Spleen (tissue), 11 donors: ENCODE results near the gene LCORL. TPM values are rescaled to one million over a fixed set of nuclear protein-coding genes. Genes with fewer than 3 reads are reported as not detected.

Experiments
- DNase-seq: peaks from one replicate; pipeline ENCODE4 v3.0.0-alpha.2; 2020
- H3K27ac ChIP-seq, 8 donors: fragments of 200-600 bp; sonication (generic) in 7 of 8; 1 replicate in 4 of 8; 2 replicates in 4 of 8; pipeline versions ENCODE4 v1.5.0 to v1.8.0; 2016 to 2021; ENCODE audit warnings: inconsistent platforms in 4 of 8, mild to moderate bottlenecking in 4 of 8, moderate library complexity in 1 of 8
- H3K27me3 ChIP-seq, 7 donors: fragments of 200-600 bp; sonication (generic) in 6 of 7; replicated peaks in 1 of 7; 1 replicate in 4 of 7; 2 replicates in 3 of 7; pipeline versions ENCODE4 v1.5.0 to v1.8.0; 2016 to 2021; ENCODE audit warnings: inconsistent platforms in 3 of 7, mild to moderate bottlenecking in 1 of 7
- H3K36me3 ChIP-seq, 6 donors: fragments of 200-600 bp; sonication (generic) in 5 of 6; 1 replicate in 4 of 6; 2 replicates in 2 of 6; pipeline versions ENCODE4 v1.5.0 to v1.8.0; 2016 to 2021; ENCODE audit warnings: inconsistent platforms in 2 of 6
- H3K4me1 ChIP-seq, 6 donors: fragments of 200-600 bp; sonication (generic) in 5 of 6; 1 replicate in 3 of 6; 2 replicates in 3 of 6; pipeline versions ENCODE4 v1.5.0 to v1.8.0; 2016 to 2021; ENCODE audit warnings: inconsistent platforms in 3 of 6
- H3K4me3 ChIP-seq, 8 donors: fragments of 200-600 bp; sonication (generic) in 7 of 8; 1 replicate in 4 of 8; 2 replicates in 4 of 8; pipeline versions ENCODE4 v1.5.0 to v1.8.0; 2016 to 2021; ENCODE audit warnings: inconsistent platforms in 4 of 8, mild to moderate bottlenecking in 4 of 8, moderate library complexity in 2 of 8
- H3K9me3 ChIP-seq, 8 donors: fragments of 200-600 bp; sonication (generic) in 7 of 8; 1 replicate in 4 of 8; 2 replicates in 4 of 8; pipeline versions ENCODE4 v1.5.0 to v1.8.0; 2016 to 2021; ENCODE audit warnings: inconsistent platforms in 4 of 8
- POLR2A ChIP-seq, 3 donors: fragments of 450-650 bp; IDR thresholded peaks; one replicate each; pipeline ENCODE4 v1.5.1; 2017; ENCODE audit warnings: antibody characterized with exemption in 3 of 3, mild to moderate bottlenecking in 1 of 3
- POLR2AphosphoS5 ChIP-seq, 3 donors: sonication (generic); formaldehyde crosslinking; IDR thresholded peaks; one replicate each; pipeline ENCODE4 v1.5.1; 2017; ENCODE audit warnings: antibody characterized with exemption in 3 of 3
- WGBS, 5 donors: extraction: QIAGEN DNeasy Blood & Tissue Kit in 3 of 5; methylation state at CpG; one replicate each; pipeline versions ENCODE4 v1.1.5 to v1.1.7; 2013 to 2018; 5-methylcytosine and 5-hydroxymethylcytosine counted together
- intact Hi-C: fragments of 100-400 bp; cut with DNase I; formaldehyde crosslinking; loops from one replicate; pipeline ENCODE4 v1.15.0; 2023; ENCODE audit warnings: low total_unique reads
- polyA plus RNA-seq, 3 donors: library from polyadenylated mRNA; stranded (reverse); fragments of 200-250 nt; gene quantifications; one replicate each; pipeline ENCODE4 v1.2.1, GENCODE V29; 2013
- total RNA-seq, 7 donors: library from RNA; depleted of rRNA in 3 of 7; stranded (reverse); fragments of >200 nt in 3 of 7; fragmentation: NEBNext Ultra II Directional in 4 of 7; extraction: Animal tissue kit (Norgen Biotek cat#: 25700) in 4 of 7; gene quantifications; one replicate each; pipeline versions ENCODE4 v1.1.0 to v1.2.1, GENCODE V29; 2016 to 2021
- TF ChIP-seq, protein P1 (sequence below), 11 experiments: fragments of 200-600 bp in 7 of 11; fragments of 450-650 bp in 4 of 11; sonication (generic) in 4 of 11; IDR thresholded peaks in 8 of 11; conservative IDR thresholded peaks in 3 of 11; 1 replicate in 7 of 11; 2 replicates in 4 of 11; pipeline versions ENCODE4 v1.4.0 to v1.8.0; 2016 to 2021; ENCODE audit warnings: antibody characterized with exemption in 11 of 11, inconsistent platforms in 4 of 11, mild to moderate bottlenecking in 1 of 11
- donor health status: healthy with polysubstance abuse.
- donor health status: DM: no; HTN: no; CAD: no; lungs with moderate emphysema.
- donor health status: DM: no; HTN: no; CAD: no.
- donor health status: Bipolar disorder and iron deficiency.
- donor health status: healthy.
- donor health status: DM: no; HTN: no; CAD: no.
- donor health status: DM: yes; HTN: yes; CAD: no.

Gene LCORL
- total and polyA plus RNA-seq, 10 donors = 1.8 to 48.7 (median 22.6) TPM

GRCh38 chr4:17962171-17962570 lies 59.4 kb downstream of the LCORL start:
- TF ChIP-seq POLR2AphosphoS5 (IDR thresholded peaks at IDR 0.05) = no peak
- no peak for TF ChIP-seq POLR2A (IDR thresholded peaks at IDR 0.05)
- TF ChIP-seq, protein P1, sequence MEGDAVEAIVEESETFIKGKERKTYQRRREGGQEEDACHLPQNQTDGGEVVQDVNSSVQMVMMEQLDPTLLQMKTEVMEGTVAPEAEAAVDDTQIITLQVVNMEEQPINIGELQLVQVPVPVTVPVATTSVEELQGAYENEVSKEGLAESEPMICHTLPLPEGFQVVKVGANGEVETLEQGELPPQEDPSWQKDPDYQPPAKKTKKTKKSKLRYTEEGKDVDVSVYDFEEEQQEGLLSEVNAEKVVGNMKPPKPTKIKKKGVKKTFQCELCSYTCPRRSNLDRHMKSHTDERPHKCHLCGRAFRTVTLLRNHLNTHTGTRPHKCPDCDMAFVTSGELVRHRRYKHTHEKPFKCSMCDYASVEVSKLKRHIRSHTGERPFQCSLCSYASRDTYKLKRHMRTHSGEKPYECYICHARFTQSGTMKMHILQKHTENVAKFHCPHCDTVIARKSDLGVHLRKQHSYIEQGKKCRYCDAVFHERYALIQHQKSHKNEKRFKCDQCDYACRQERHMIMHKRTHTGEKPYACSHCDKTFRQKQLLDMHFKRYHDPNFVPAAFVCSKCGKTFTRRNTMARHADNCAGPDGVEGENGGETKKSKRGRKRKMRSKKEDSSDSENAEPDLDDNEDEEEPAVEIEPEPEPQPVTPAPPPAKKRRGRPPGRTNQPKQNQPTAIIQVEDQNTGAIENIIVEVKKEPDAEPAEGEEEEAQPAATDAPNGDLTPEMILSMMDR (IDR thresholded peaks at IDR 0.05 in 8 of 11, conservative IDR thresholded peaks at IDR 0.05 in 3 of 11) = no peak
- no peaks in the 10 kb centered on the region for H3K4me1 ChIP-seq
- WGBS, 5 donors = 92 to 97% (median 96%) methylated on average over 2 of the region's 2 CpGs

DNA sequence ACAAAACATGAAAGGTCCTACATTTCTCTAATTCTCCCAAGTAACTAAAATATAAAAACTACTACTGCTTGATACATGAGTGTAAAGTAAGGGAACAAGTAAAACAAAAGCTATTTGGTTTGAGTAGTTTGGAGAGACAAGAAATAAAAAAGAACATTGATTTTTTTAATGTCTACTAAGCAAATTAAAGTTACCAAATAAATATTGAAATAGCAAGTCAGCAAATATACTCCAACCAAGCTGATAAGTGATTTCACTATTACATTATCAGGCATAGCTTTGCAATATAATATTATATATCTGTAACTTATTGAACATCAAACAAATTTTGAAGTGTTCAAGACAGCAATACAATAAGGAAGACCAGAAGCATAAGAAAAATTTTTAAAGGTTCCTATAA lies 60.3 kb downstream of the LCORL start:
- H3K4me1 ChIP-seq = no peaks in the 10 kb centered on the region
- H3K27me3 ChIP-seq = no peaks in the 10 kb centered on the region
- no peaks in the 10 kb centered on the region for H3K9me3 ChIP-seq
- TF ChIP-seq, protein P1 (IDR thresholded peaks at IDR 0.05 in 8 of 11, conservative IDR thresholded peaks at IDR 0.05 in 3 of 11) = no peak
- TF ChIP-seq POLR2AphosphoS5 (IDR thresholded peaks at IDR 0.05) (no peak), POLR2A (IDR thresholded peaks at IDR 0.05) (no peak)
- no peak for DNase-seq
- H3K4me3 ChIP-seq = no peak overlapping the region
- peaks cover 0 to 61% (median 7%) of the 10 kb centered on the region in 6 donors for H3K36me3 ChIP-seq
- H3K27ac ChIP-seq = no peak overlapping the region
- intact Hi-C loops = no loop called here

More at GRCh38 chr4:17962171-17962570, 59.4 kb downstream of the LCORL start:
- no peak for DNase-seq
- H3K4me3 ChIP-seq = no peak overlapping the region
- peaks cover 0 to 52% (median 2%) of the 10 kb centered on the region in 6 donors for H3K36me3 ChIP-seq
- intact Hi-C loops = no loop called here
- no peaks in the 10 kb centered on the region for H3K9me3 ChIP-seq
- H3K27ac ChIP-seq = no peak overlapping the region
- H3K27me3 ChIP-seq = no peaks in the 10 kb centered on the region

GRCh38 chr4:17958181-17958580 lies 63.4 kb downstream of the LCORL start:
- H3K9me3 ChIP-seq = no peaks in the 10 kb centered on the region
- H3K27ac ChIP-seq = no peak overlapping the region
- DNase-seq = no peak
- H3K4me1 ChIP-seq = no peaks in the 10 kb centered on the region
- WGBS, 5 donors = 92 to 98% (median 96%) methylated on average over 3 of the region's 3 CpGs
- H3K4me3 ChIP-seq = no peak overlapping the region
- H3K36me3 ChIP-seq = peaks cover 0 to 90% (median 9%) of the 10 kb centered on the region in 6 donors
- TF ChIP-seq, protein P1 (IDR thresholded peaks at IDR 0.05 in 8 of 11, conservative IDR thresholded peaks at IDR 0.05 in 3 of 11) = no peak
- no peak for TF ChIP-seq POLR2A (IDR thresholded peaks at IDR 0.05)
- no peak for TF ChIP-seq POLR2AphosphoS5 (IDR thresholded peaks at IDR 0.05)
- intact Hi-C loops = no loop called here
- no peaks in the 10 kb centered on the region for H3K27me3 ChIP-seq

DNA sequence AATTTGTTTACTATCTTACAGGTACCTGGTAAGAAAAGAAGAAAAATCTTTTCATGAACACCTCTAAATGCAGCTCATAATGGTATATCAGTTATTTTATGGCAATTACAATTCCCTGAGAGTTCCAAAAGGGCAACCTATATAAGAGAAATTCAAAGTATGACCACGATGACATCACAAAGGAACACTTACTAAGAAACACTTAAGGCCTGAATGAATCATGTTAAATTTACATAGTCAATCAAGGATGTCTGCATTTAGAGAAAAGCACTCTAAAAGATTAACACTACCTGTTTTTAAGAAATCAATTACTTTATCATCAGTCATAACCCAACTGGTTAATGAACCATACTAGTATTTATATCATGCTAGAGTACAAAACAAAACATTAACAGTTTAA lies 63.9 kb downstream of the LCORL start:
- TF ChIP-seq, protein P1 (IDR thresholded peaks at IDR 0.05 in 8 of 11, conservative IDR thresholded peaks at IDR 0.05 in 3 of 11) = no peak
- no peak for TF ChIP-seq POLR2A (IDR thresholded peaks at IDR 0.05)
- TF ChIP-seq POLR2AphosphoS5 (IDR thresholded peaks at IDR 0.05) = no peak
- Histone ChIP-seq H3K9me3 (no peaks in the 10 kb centered on the region), H3K27me3 (no peaks in the 10 kb centered on the region), H3K36me3 (peaks cover 0 to 95% (median 9%) of the 10 kb centered on the region in 6 donors), H3K4me1 (no peaks in the 10 kb centered on the region), H3K27ac (no peak overlapping the region), H3K4me3 (no peak overlapping the region)
- intact Hi-C loops = no loop called here
- 78 to 100% (median 96%) methylated on average over 1 of the region's 1 CpG for WGBS, 5 donors
- no peak for DNase-seq
